Neural cell (in vitro differentiated cells): ENCODE measurements around the gene EXOC6B. TPM values are rescaled to one million over a fixed set of nuclear protein-coding genes. Genes with fewer than 3 reads are reported as not detected.

Source experiments
- H2AFZ ChIP-seq: fragments of 200-600, 300-800 bp; sonication (generic), shearing (Covaris generic); 2 replicates; pipeline ENCODE4 v1.6.0; 2014; ENCODE audit warnings: low read depth, mild to moderate bottlenecking, antibody characterized with exemption, low read length, moderate library complexity
- H3F3A ChIP-seq: fragments of 200-600 bp; shearing (Covaris generic); 2 replicates; pipeline ENCODE4 v1.6.1; 2016; ENCODE audit warnings: mild to moderate bottlenecking, moderate library complexity, mixed read lengths, antibody characterized with exemption, low read length; ENCODE audit not compliant: insufficient read depth, poor library complexity, severe bottlenecking
- H3K27ac ChIP-seq: fragments of 200-600, 300-800 bp; sonication (generic), shearing (Covaris generic); 2 replicates; pipeline ENCODE4 v1.5.1; 2014; ENCODE audit warnings: mild to moderate bottlenecking, low read length, moderate library complexity
- H3K27me3 ChIP-seq: fragments of 300-800, 200-600 bp; sonication (generic), shearing (Covaris generic); 2 replicates; pipeline ENCODE4 v1.6.0; 2014; ENCODE audit warnings: mild to moderate bottlenecking, low read depth, low read length, moderate library complexity; ENCODE audit not compliant: insufficient read depth
- H3K36me3 ChIP-seq: fragments of 300-800, 200-600 bp; sonication (generic), shearing (Covaris generic); 2 replicates; pipeline ENCODE4 v1.5.1; 2014; ENCODE audit warnings: mild to moderate bottlenecking, antibody characterized with exemption, low read length, moderate library complexity; ENCODE audit not compliant: insufficient read depth
- H3K4me2 ChIP-seq: fragments of 300-800, 200-600 bp; sonication (generic), shearing (Covaris generic); 2 replicates; pipeline ENCODE4 v1.6.0; 2014; ENCODE audit warnings: mild to moderate bottlenecking, low read length
- H3K4me3 ChIP-seq: fragments of 300-800, 200-600 bp; sonication (generic), shearing (Covaris generic); 2 replicates; pipeline ENCODE4 v1.5.1; 2014; ENCODE audit warnings: mild to moderate bottlenecking, low read length, moderate library complexity
- H3K79me2 ChIP-seq: fragments of 200-600 bp; shearing (Covaris generic); replicated peaks from 2 replicates; pipeline ENCODE4 v1.6.0; 2014; ENCODE audit warnings: mild to moderate bottlenecking, low read length, moderate library complexity; ENCODE audit not compliant: insufficient read depth
- H3K9ac ChIP-seq: fragments of 300-800, 200-600 bp; sonication (generic), shearing (Covaris generic); 2 replicates; pipeline ENCODE4 v1.6.1; 2016; ENCODE audit warnings: mild to moderate bottlenecking, low read length, mixed read lengths
- H3K9me2 ChIP-seq: fragments of 200-600 bp; shearing (Covaris generic); 2 replicates; pipeline ENCODE4 v1.6.1; 2016; ENCODE audit warnings: mild to moderate bottlenecking, low read length, mixed read lengths; ENCODE audit not compliant: insufficient read depth
- H3K9me3 ChIP-seq: fragments of 200-600, 300-800 bp; sonication (generic), shearing (Covaris generic); 2 replicates; pipeline ENCODE4 v1.6.1; 2016; ENCODE audit warnings: mild to moderate bottlenecking, mixed run types, low read length, moderate library complexity, mixed read lengths
- H4K20me1 ChIP-seq: fragments of 200-600 bp; shearing (Covaris generic); 2 replicates; pipeline ENCODE4 v1.6.1; 2016; ENCODE audit warnings: mild to moderate bottlenecking, mixed run types; ENCODE audit not compliant: insufficient read depth
- CTCF ChIP-seq: fragments of 450-650 bp; IDR thresholded peaks from 2 replicates; pipeline ENCODE4 v1.5.1; 2014; ENCODE audit warnings: antibody characterized with exemption, mild to moderate bottlenecking, moderate library complexity; ENCODE audit not compliant: poor library complexity, severe bottlenecking
- EP300 ChIP-seq: fragments of 450-650 bp; conservative IDR thresholded peaks from 2 replicates; pipeline ENCODE4 v1.6.1; 2014; ENCODE audit warnings: antibody characterized with exemption, mild to moderate bottlenecking, moderate library complexity; ENCODE audit not compliant: poor library complexity, severe bottlenecking
- EZH2 ChIP-seq: fragments of 200-600, 300-800 bp; shearing (Covaris generic), sonication (generic); IDR thresholded peaks from 2 replicates; pipeline ENCODE4 v1.6.1; 2014; ENCODE audit warnings: antibody characterized with exemption, low read length, borderline replicate concordance, mild to moderate bottlenecking; ENCODE audit not compliant: insufficient read depth, poor library complexity, severe bottlenecking
- MXI1 ChIP-seq: fragments of 450-650 bp; conservative IDR thresholded peaks from 2 replicates; pipeline ENCODE4 v1.6.1; 2014; ENCODE audit warnings: antibody characterized with exemption, mild to moderate bottlenecking; ENCODE audit not compliant: poor library complexity, severe bottlenecking
- POLR2AphosphoS5 ChIP-seq: IDR thresholded peaks from 2 replicates; pipeline ENCODE4 v1.6.1; 2012
- RAD21 ChIP-seq: fragments of 450-650 bp; conservative IDR thresholded peaks from 2 replicates; pipeline ENCODE4 v1.6.1; 2014; ENCODE audit warnings: antibody characterized with exemption, mild to moderate bottlenecking, moderate library complexity
- SMC3 ChIP-seq: fragments of 450-650 bp; conservative IDR thresholded peaks from 2 replicates; pipeline ENCODE4 v1.6.1; 2014; ENCODE audit warnings: antibody characterized with exemption, mild to moderate bottlenecking, moderate library complexity; ENCODE audit not compliant: poor library complexity
- TAF1 ChIP-seq: IDR thresholded peaks from 2 replicates; pipeline ENCODE4 v1.6.1; 2012; ENCODE audit warnings: low read depth
- polyA plus RNA-seq: library from polyadenylated mRNA; depleted of rRNA; stranded (reverse); fragments of >200 nt; gene quantifications from 2 replicates; pipeline ENCODE4 v1.2.3, GENCODE V29; 2014
- TF ChIP-seq, protein P1 (sequence below): IDR thresholded peaks from 2 replicates; pipeline ENCODE4 v1.6.1; 2012; ENCODE audit warnings: borderline replicate concordance

EXOC6B gene
- polyA plus RNA-seq, 1 donor from 2014 or later = 23.4 TPM

DNA sequence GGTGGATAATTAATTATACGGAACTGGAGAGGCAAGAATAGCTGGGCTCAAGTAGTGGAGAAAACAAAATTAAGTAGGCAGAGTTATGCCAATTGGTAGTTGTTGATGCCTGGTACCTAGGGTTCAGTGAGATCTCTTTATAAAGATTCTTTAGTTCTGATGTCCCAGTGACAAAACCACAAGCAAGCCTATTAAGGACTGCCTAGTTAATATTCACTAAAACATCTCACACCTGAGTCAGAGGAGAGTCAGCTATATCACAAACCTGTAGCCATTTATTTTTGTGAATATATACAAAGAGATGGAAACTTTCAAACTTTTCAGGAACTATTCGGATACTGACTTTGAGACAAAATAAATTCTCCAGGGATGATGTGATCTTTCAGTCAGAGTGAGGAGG, 464.3 kb downstream of the EXOC6B start:
- Histone ChIP-seq H4K20me1 (no peaks in the 10 kb centered on the region), H3K27me3 (no peaks in the 10 kb centered on the region), H3F3A (no peaks in the 10 kb centered on the region), H3K9me2 (no peaks in the 10 kb centered on the region), H3K79me2 (no peaks in the 10 kb centered on the region), H3K36me3 (no peaks in the 10 kb centered on the region), H3K27ac (no peak overlapping the region), H3K4me2 (no peak overlapping the region), H3K4me3 (no peak overlapping the region), H3K9me3 (no peaks in the 10 kb centered on the region), H2AFZ (no peak overlapping the region), H3K9ac (no peak overlapping the region)
- TF ChIP-seq, protein P1, sequence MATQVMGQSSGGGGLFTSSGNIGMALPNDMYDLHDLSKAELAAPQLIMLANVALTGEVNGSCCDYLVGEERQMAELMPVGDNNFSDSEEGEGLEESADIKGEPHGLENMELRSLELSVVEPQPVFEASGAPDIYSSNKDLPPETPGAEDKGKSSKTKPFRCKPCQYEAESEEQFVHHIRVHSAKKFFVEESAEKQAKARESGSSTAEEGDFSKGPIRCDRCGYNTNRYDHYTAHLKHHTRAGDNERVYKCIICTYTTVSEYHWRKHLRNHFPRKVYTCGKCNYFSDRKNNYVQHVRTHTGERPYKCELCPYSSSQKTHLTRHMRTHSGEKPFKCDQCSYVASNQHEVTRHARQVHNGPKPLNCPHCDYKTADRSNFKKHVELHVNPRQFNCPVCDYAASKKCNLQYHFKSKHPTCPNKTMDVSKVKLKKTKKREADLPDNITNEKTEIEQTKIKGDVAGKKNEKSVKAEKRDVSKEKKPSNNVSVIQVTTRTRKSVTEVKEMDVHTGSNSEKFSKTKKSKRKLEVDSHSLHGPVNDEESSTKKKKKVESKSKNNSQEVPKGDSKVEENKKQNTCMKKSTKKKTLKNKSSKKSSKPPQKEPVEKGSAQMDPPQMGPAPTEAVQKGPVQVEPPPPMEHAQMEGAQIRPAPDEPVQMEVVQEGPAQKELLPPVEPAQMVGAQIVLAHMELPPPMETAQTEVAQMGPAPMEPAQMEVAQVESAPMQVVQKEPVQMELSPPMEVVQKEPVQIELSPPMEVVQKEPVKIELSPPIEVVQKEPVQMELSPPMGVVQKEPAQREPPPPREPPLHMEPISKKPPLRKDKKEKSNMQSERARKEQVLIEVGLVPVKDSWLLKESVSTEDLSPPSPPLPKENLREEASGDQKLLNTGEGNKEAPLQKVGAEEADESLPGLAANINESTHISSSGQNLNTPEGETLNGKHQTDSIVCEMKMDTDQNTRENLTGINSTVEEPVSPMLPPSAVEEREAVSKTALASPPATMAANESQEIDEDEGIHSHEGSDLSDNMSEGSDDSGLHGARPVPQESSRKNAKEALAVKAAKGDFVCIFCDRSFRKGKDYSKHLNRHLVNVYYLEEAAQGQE = no peak
- no peak for TF ChIP-seq TAF1
- TF ChIP-seq EP300 = no peak
- TF ChIP-seq CTCF = no peak
- no peak for TF ChIP-seq POLR2AphosphoS5
- no peak for TF ChIP-seq SMC3
- TF ChIP-seq RAD21 = no peak

DNA sequence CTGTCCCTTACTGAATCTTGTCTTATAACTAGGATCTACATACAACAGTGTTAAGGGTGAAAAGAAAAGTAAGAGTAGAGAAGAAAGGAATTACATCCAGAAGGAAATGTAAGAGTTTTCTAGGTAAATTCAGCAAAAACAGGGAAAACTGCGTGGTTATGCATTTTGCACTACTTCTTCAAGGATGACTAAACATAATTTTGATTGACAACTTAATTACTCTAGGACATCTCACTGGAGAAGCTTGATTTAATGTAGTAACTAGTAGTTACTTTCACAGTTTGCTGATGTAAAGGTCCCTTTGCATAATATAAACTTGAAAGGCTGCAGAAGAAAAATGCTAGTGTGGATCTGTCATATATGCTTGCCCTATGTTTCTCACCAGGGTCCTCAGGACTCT, 464.8 kb downstream of the EXOC6B start:
- TF ChIP-seq MXI1 (no peak), POLR2AphosphoS5 (no peak), CTCF (no peak), TAF1 (no peak), RAD21 (no peak), EZH2 (no peak), EP300 (no peak), SMC3 (no peak)
- TF ChIP-seq, protein P1 = no peak
- Histone ChIP-seq H3K9me3 (no peaks in the 10 kb centered on the region), H4K20me1 (no peaks in the 10 kb centered on the region), H3K27ac (no peak overlapping the region), H3K79me2 (no peaks in the 10 kb centered on the region), H3K4me3 (no peak overlapping the region), H3K9ac (no peak overlapping the region), H3F3A (no peaks in the 10 kb centered on the region), H3K9me2 (no peaks in the 10 kb centered on the region), H3K4me2 (no peak overlapping the region), H2AFZ (no peak overlapping the region), H3K36me3 (no peaks in the 10 kb centered on the region), H3K27me3 (no peaks in the 10 kb centered on the region)
